ENCODE data around the gene MAZ. TPM values are rescaled to one million over a fixed set of nuclear protein-coding genes. Genes with fewer than 3 reads are reported as not detected.
A peak's percentile ranks its signal among the peaks of the same experiment; 100 is the strongest.

MAZ gene
- total RNA-seq, 6 experiments from 2014 or later, result 42.9 to 106 (median 60.7) TPM

DNA sequence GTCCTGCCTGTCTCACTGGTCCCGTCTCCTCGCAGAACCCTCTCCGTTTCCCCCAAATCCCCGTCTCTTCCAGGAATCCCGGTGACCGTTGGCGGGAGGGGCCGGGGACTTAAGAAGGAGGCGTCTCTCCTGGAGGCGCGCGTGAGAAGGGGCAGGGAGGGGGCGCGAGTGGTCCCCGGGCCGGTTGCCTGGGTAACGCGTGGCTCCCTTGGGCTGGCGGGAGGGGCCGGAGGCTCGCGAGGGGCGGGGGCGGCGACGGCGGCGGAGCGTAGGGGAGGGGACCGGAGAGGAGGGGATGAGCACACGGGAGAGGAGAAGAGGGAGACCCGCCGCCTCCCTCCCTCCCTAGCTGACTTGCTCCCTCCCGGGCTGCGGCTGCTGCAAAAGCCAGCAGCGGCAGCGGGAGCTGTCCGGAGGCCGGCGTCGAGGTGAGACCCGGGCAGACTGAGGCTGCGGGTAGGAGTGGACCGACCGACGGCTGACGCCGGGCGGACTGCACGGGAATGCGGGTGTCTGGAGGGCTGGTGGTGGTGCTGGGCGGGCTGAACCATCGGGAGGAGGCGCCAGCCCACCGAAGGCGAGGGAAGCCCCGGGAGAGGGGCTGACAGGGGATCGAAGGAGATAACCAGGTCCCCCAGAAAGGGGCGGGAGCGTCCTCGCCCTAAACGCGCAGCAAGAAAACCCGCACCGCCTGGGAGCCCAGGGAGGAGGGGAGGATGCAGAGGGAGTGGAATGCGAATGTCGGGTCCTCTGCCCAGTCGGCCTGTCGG is 5.8 kb downstream of the MAZ start, which contains the start of gene PRRT2:
Gene PRRT2, plus strand, starts transcription at position 298 of the 770 bp plus-strand sequence. CDS start 862 bp downstream, outside the sequence.
- Histone ChIP-seq H3K27me3 (no peaks in the 10 kb centered on the region), H3K9me3 (no peaks in the 10 kb centered on the region), H3K36me3 (peaks cover 0 to 10% (median 0%) of the 10 kb centered on the region in 4 donors), H3K4me3 (peak within 1 kb of the TSS; percentile 32 to 60 (median 44)), H3K4me1 (peaks cover 0 to 30% (median 6%) of the 10 kb centered on the region in 4 donors), H3K27ac (peak within 1 kb of the TSS; percentile 76 to 80 (median 78))
- 20% methylated on average over 27 of the region's 69 CpGs for WGBS (ENCODE audit: insufficient coverage, low coverage, low lambda C conversion rate, missing lambda C conversion rate)
- intact Hi-C loops (cut with DNase I), result loop anchor here in 1 of 2 donors (5.0 to 10.0 kb wide), 2 partner anchors 35 to 183 kb away; partner anchors contain the start of genes HIRIP3 and INO80E
- DNase-seq, result peak in 2 of 3 donors; percentile 57 to 62
- TF ChIP-seq, protein P1, sequence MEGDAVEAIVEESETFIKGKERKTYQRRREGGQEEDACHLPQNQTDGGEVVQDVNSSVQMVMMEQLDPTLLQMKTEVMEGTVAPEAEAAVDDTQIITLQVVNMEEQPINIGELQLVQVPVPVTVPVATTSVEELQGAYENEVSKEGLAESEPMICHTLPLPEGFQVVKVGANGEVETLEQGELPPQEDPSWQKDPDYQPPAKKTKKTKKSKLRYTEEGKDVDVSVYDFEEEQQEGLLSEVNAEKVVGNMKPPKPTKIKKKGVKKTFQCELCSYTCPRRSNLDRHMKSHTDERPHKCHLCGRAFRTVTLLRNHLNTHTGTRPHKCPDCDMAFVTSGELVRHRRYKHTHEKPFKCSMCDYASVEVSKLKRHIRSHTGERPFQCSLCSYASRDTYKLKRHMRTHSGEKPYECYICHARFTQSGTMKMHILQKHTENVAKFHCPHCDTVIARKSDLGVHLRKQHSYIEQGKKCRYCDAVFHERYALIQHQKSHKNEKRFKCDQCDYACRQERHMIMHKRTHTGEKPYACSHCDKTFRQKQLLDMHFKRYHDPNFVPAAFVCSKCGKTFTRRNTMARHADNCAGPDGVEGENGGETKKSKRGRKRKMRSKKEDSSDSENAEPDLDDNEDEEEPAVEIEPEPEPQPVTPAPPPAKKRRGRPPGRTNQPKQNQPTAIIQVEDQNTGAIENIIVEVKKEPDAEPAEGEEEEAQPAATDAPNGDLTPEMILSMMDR (IDR thresholded peaks at IDR 0.05), result no peak
- no peak for TF ChIP-seq POLR2A (IDR thresholded peaks at IDR 0.05)
- ATAC-seq, result no peak

DNA sequence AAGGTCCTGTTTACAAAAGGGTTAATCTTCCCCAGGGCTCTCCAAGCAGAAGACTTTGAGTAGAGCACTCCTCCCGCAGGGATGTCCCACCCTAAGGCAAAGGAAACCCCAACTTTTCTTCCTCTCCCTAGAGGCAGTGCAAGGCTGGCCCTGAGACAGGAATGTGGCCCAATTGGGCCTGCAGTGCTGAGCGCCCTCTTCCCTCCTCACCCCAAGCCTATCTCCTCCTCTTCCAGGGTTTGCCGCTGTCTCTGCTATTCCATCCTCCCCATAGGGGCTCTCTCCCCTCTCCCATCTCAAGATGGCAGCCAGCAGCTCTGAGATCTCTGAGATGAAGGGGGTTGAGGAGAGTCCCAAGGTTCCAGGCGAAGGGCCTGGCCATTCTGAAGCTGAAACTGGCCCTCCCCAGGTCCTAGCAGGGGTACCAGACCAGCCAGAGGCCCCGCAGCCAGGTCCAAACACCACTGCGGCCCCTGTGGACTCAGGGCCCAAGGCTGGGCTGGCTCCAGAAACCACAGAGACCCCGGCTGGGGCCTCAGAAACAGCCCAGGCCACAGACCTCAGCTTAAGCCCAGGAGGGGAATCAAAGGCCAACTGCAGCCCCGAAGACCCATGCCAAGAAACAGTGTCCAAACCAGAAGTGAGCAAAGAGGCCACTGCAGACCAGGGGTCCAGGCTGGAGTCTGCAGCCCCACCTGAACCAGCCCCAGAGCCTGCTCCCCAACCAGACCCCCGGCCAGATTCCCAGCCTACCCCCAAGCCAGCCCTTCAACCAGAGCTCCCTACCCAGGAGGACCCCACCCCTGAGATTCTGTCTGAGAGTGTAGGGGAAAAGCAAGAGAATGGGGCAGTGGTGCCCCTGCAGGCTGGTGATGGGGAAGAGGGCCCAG is 6.7 kb downstream of the MAZ start:
- Histone ChIP-seq H3K36me3 (peaks cover 0 to 10% (median 0%) of the 10 kb centered on the region in 4 donors), H3K4me1 (peaks cover 2 to 32% (median 7%) of the 10 kb centered on the region in 4 donors), H3K27ac (no peak overlapping the region), H3K27me3 (no peaks in the 10 kb centered on the region), H3K4me3 (no peak overlapping the region), H3K9me3 (no peaks in the 10 kb centered on the region)
- intact Hi-C loops (cut with DNase I), result loop anchor here in 1 of 2 donors (5.0 to 10.0 kb wide), 2 partner anchors 34 to 182 kb away; partner anchors contain the start of genes HIRIP3 and INO80E
- TF ChIP-seq, protein P1 (IDR thresholded peaks at IDR 0.05), result no peak
- no peak for TF ChIP-seq POLR2A (IDR thresholded peaks at IDR 0.05)
- WGBS (ENCODE audit: insufficient coverage, low coverage, low lambda C conversion rate, missing lambda C conversion rate), result 83% methylated on average over 3 of the region's 9 CpGs
- DNase-seq (peak in 1 of 3 donors; percentile 50), ATAC-seq (no peak)

DNA sequence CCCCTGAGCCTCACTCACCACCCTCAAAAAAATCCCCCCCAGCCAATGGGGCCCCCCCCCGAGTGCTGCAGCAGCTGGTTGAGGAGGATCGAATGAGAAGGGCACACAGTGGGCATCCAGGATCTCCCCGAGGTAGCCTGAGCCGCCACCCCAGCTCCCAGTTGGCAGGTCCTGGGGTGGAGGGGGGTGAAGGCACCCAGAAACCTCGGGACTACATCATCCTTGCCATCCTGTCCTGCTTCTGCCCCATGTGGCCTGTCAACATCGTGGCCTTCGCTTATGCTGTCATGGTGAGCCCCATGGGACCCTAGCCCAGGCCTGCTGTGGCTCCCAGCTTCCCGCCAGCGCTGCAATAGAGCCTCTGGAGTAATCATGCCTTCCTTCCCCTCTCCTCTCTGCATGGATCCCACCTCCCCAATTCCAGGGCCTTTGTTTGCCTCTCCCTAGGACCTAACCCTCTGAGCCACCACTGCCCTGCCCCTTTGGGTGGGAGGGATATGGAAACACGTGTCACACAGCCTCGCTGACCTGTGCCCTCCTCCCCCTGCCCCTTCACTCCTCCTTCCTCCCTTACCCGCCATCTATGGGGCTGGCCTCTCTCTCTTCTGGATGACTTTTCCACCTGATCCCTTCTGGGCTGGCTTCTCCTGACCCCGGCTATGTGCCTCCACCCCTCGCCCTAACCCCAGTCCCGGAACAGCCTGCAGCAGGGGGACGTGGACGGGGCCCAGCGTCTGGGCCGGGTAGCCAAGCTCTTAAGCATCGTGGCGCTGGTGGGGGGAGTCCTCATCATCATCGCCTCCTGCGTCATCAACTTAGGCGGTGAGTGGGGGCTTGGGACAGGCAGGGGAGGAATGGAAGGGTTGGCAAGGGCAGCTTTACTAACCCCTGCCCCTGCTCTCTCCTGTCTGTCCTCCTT is 7.6 kb downstream of the MAZ start:
- Histone ChIP-seq H3K36me3 (peaks cover 0 to 9% (median 0%) of the 10 kb centered on the region in 4 donors), H3K9me3 (no peaks in the 10 kb centered on the region), H3K4me3 (no peak overlapping the region), H3K27me3 (no peaks in the 10 kb centered on the region), H3K27ac (no peak overlapping the region), H3K4me1 (peaks cover 0 to 32% (median 7%) of the 10 kb centered on the region in 4 donors)
- no peak for ATAC-seq
- intact Hi-C loops (cut with DNase I), result loop anchor here in 1 of 2 donors (5.0 to 10.0 kb wide), 2 partner anchors 33 to 181 kb away; partner anchors contain the start of genes HIRIP3 and INO80E
- no peak for TF ChIP-seq POLR2A (IDR thresholded peaks at IDR 0.05)
- TF ChIP-seq, protein P1 (IDR thresholded peaks at IDR 0.05), result no peak
- DNase-seq, result no peak
- WGBS (ENCODE audit: insufficient coverage, low coverage, low lambda C conversion rate, missing lambda C conversion rate), result 83% methylated on average over 15 of the region's 24 CpGs

Measured in right lobe of liver (tissue), 6 donors.